Tibial nerve (tissue), 3 donors: ENCODE measurements around the gene TP53AIP1.

Experiments
- POLR2A ChIP-seq, 2 donors: fragments of 450-650 bp; IDR thresholded peaks; one replicate each; pipeline ENCODE4 v1.6.1; 2017; ENCODE audit warnings: antibody characterized with exemption in 2 of 2, mild to moderate bottlenecking in 2 of 2, moderate library complexity in 2 of 2
- TF ChIP-seq, protein P1 (sequence below), 5 experiments: fragments of 200-600 bp in 3 of 5; fragments of 450-650 bp in 2 of 5; sonication (generic) in 3 of 5; IDR thresholded peaks; one replicate each; pipeline ENCODE4 v1.5.1; 2016 to 2019; ENCODE audit warnings: antibody characterized with exemption in 5 of 5, mild to moderate bottlenecking in 3 of 5, moderate library complexity in 2 of 5

- TF ChIP-seq, protein P1, sequence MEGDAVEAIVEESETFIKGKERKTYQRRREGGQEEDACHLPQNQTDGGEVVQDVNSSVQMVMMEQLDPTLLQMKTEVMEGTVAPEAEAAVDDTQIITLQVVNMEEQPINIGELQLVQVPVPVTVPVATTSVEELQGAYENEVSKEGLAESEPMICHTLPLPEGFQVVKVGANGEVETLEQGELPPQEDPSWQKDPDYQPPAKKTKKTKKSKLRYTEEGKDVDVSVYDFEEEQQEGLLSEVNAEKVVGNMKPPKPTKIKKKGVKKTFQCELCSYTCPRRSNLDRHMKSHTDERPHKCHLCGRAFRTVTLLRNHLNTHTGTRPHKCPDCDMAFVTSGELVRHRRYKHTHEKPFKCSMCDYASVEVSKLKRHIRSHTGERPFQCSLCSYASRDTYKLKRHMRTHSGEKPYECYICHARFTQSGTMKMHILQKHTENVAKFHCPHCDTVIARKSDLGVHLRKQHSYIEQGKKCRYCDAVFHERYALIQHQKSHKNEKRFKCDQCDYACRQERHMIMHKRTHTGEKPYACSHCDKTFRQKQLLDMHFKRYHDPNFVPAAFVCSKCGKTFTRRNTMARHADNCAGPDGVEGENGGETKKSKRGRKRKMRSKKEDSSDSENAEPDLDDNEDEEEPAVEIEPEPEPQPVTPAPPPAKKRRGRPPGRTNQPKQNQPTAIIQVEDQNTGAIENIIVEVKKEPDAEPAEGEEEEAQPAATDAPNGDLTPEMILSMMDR (IDR thresholded peaks at IDR 0.05), result no peak
- TF ChIP-seq POLR2A (IDR thresholded peaks at IDR 0.05), result no peak
These were observed 40.1 kb downstream of the TP53AIP1 start for GRCh38 chr11:128902515-128903066.
